ENCODE data around the gene ZFP69B. TPM values are rescaled to one million over a fixed set of nuclear protein-coding genes. Genes with fewer than 3 reads are reported as not detected.

ZFP69B gene
- total and polyA plus RNA-seq, 11 donors, result 0.42 to 2.6 (median 1.1) TPM

- Histone ChIP-seq H3K36me3 (peaks cover 0 to 44% (median 5%) of the 10 kb centered on the region in 9 donors), H3K27me3 (no peaks in the 10 kb centered on the region), H3K4me1 (peaks cover 0 to 44% (median 3%) of the 10 kb centered on the region in 12 donors), H3K9me3 (no peaks in the 10 kb centered on the region), H3K4me3 (no peak overlapping the region), H3K27ac (no peak overlapping the region)
- intact Hi-C loops (cut with DNase I), result loop anchor here in 9 of 10 donors (1.0 to 10.0 kb wide), 8 partner anchors 61 to 264 kb away; partner anchors contain the start of gene COL9A2 (in 1 of the 9)
- TF ChIP-seq POLR2A (IDR thresholded peaks at IDR 0.05) (no peak), CTCF (IDR thresholded peaks at IDR 0.05) (no peak)
- DNase-seq (no peak), ATAC-seq (no peak)
- WGBS, 4 donors, result 70 to 79% (median 74%) methylated on average over 4 of the region's 4 CpGs
Observed at GRCh38 chr1:40405812-40406211, 44.5 kb upstream of the ZFP69B start.

- TF ChIP-seq POLR2A (IDR thresholded peaks at IDR 0.05) (no peak), CTCF (IDR thresholded peaks at IDR 0.05) (no peak)
- Histone ChIP-seq H3K27me3 (no peaks in the 10 kb centered on the region), H3K27ac (no peak overlapping the region), H3K4me1 (peaks cover 0 to 33% (median 6%) of the 10 kb centered on the region in 12 donors), H3K9me3 (no peaks in the 10 kb centered on the region), H3K4me3 (no peak overlapping the region), H3K36me3 (peaks cover 0 to 58% (median 5%) of the 10 kb centered on the region in 9 donors)
- no peak for DNase-seq
- intact Hi-C loops (cut with DNase I), result loop anchor here in 7 of 10 donors (5.0 to 10.0 kb wide), 5 partner anchors 63 to 265 kb away; partner anchors contain the start of gene COL9A2 (in 1 of the 7)
- no peak for ATAC-seq
Observed at GRCh38 chr1:40407453-40407852, 42.8 kb upstream of the ZFP69B start.

- Histone ChIP-seq H3K4me3 (no peak overlapping the region), H3K27ac (no peak overlapping the region), H3K9me3 (no peaks in the 10 kb centered on the region), H3K27me3 (no peaks in the 10 kb centered on the region), H3K4me1 (peaks cover 0 to 18% (median 5%) of the 10 kb centered on the region in 12 donors), H3K36me3 (peaks cover 0 to 71% (median 12%) of the 10 kb centered on the region in 9 donors)
- DNase-seq (no peak), ATAC-seq (no peak)
- intact Hi-C loops (cut with DNase I), result loop anchor here in 7 of 10 donors (5.0 to 10.0 kb wide), 5 partner anchors 65 to 267 kb away; partner anchors contain the start of gene COL9A2 (in 1 of the 7)
- WGBS, 4 donors, result 83 to 89% (median 87%) methylated on average over 4 of the region's 4 CpGs
- TF ChIP-seq CTCF (IDR thresholded peaks at IDR 0.05) (no peak), POLR2A (IDR thresholded peaks at IDR 0.05) (no peak)
Observed at GRCh38 chr1:40409467-40409866, 40.8 kb upstream of the ZFP69B start.

GRCh38 chr1:40411294-40411693 lies 39.0 kb upstream of the ZFP69B start:
- Histone ChIP-seq H3K4me3 (no peak overlapping the region), H3K27me3 (no peaks in the 10 kb centered on the region), H3K9me3 (no peaks in the 10 kb centered on the region), H3K4me1 (peaks cover 0 to 12% (median 2%) of the 10 kb centered on the region in 12 donors), H3K27ac (no peak overlapping the region), H3K36me3 (peaks cover 0 to 89% (median 26%) of the 10 kb centered on the region in 9 donors)
- DNase-seq (no peak), ATAC-seq (peak in 2 of 4 donors; percentile 37 to 45)
- WGBS, 4 donors, result 61 to 66% (median 63%) methylated on average over 5 of the region's 5 CpGs
- intact Hi-C loops (cut with DNase I), result no loop called here
- TF ChIP-seq CTCF (IDR thresholded peaks at IDR 0.05) (no peak), POLR2A (IDR thresholded peaks at IDR 0.05) (no peak)

All from heart left ventricle (tissue), 16 donors.